Parathyroid adenoma (tissue), 2 donors: Measurements from ENCODE around the gene SBNO2.

Source experiments
- H2AFZ ChIP-seq: fragments of 300-600 bp; sonication (generic); one replicate; pipeline ENCODE4 v1.7.0; 2017; ENCODE audit warnings: antibody characterized with exemption, mild to moderate bottlenecking
- H3K27ac ChIP-seq: fragments of 300-600 bp; sonication (generic); one replicate; pipeline ENCODE4 v1.7.0; 2017
- H3K27me3 ChIP-seq: fragments of 300-600 bp; sonication (generic); one replicate; pipeline ENCODE4 v1.7.0; 2017; ENCODE audit warnings: low read length; ENCODE audit not compliant: control insufficient read depth, insufficient read depth
- H3K36me3 ChIP-seq: fragments of 300-600 bp; sonication (generic); one replicate; pipeline ENCODE4 v1.7.0; 2017; ENCODE audit warnings: low read length; ENCODE audit not compliant: control insufficient read depth, insufficient read depth
- H3K4me1 ChIP-seq: fragments of 300-600 bp; sonication (generic); one replicate; pipeline ENCODE4 v1.7.0; 2017; ENCODE audit warnings: control low read depth
- H3K4me2 ChIP-seq: fragments of 300-600 bp; sonication (generic); one replicate; pipeline ENCODE4 v1.7.0; 2017; ENCODE audit warnings: low read length
- H3K4me3 ChIP-seq: fragments of 300-600 bp; sonication (generic); one replicate; pipeline ENCODE4 v1.7.0; 2017; ENCODE audit warnings: low read depth, low read length
- H3K79me2 ChIP-seq: fragments of 300-600 bp; sonication (generic); one replicate; pipeline ENCODE4 v1.7.0; 2017; ENCODE audit warnings: control low read depth
- H3K9ac ChIP-seq: fragments of 300-600 bp; sonication (generic); one replicate; pipeline ENCODE4 v1.7.0; 2017; ENCODE audit warnings: mild to moderate bottlenecking
- H3K9me3 ChIP-seq: fragments of 300-600 bp; sonication (generic); one replicate; pipeline ENCODE4 v1.7.0; 2017; ENCODE audit warnings: low read length; ENCODE audit not compliant: control insufficient read depth
- CTCF ChIP-seq: fragments of 300-600 bp; sonication (generic); IDR thresholded peaks from one replicate; pipeline ENCODE4 v1.7.0; 2017; ENCODE audit warnings: antibody characterized with exemption, mild to moderate bottlenecking
- donor health status: primary hyperparathyroidism.

Gene SBNO2

GRCh38 chr19:1133471-1133929 lies 40.6 kb downstream of the SBNO2 start:
- H3K36me3 ChIP-seq: no peaks in the 10 kb centered on the region
- peaks cover 12% of the 10 kb centered on the region for H3K79me2 ChIP-seq
- no peaks in the 10 kb centered on the region for H3K9me3 ChIP-seq
- no peak for TF ChIP-seq CTCF
- H3K4me3 ChIP-seq: no peak overlapping the region
- H3K27ac ChIP-seq: peak overlapping the region; percentile 78
- H3K4me1 ChIP-seq: no peaks in the 10 kb centered on the region
- H3K4me2 ChIP-seq: no peak overlapping the region
- H3K27me3 ChIP-seq: no peaks in the 10 kb centered on the region
- no peak overlapping the region for H2AFZ ChIP-seq
- no peak overlapping the region for H3K9ac ChIP-seq

- no peak for TF ChIP-seq CTCF
- H3K4me1 ChIP-seq: no peaks in the 10 kb centered on the region
- H3K4me3 ChIP-seq: no peak overlapping the region
Measured at GRCh38 chr19:1132552-1133383, 41.3 kb downstream of the SBNO2 start.

GRCh38 chr19:1131718-1132551 lies 42.1 kb downstream of the SBNO2 start:
- Histone ChIP-seq H2AFZ (no peak overlapping the region), H3K9me3 (no peaks in the 10 kb centered on the region), H3K27me3 (no peaks in the 10 kb centered on the region), H3K4me3 (peak overlapping the region; percentile 50), H3K9ac (no peak overlapping the region), H3K4me2 (peak overlapping the region; percentile 47), H3K4me1 (no peaks in the 10 kb centered on the region), H3K27ac (peak overlapping the region; percentile 78), H3K36me3 (no peaks in the 10 kb centered on the region), H3K79me2 (peaks cover 15% of the 10 kb centered on the region)
- TF ChIP-seq CTCF: no peak

More at GRCh38 chr19:1132552-1133383, 41.3 kb downstream of the SBNO2 start:
- H3K27me3 ChIP-seq: no peaks in the 10 kb centered on the region
- no peak overlapping the region for H3K4me2 ChIP-seq
- peak overlapping the region; percentile 78 for H3K27ac ChIP-seq
- no peak overlapping the region for H3K9ac ChIP-seq
- no peaks in the 10 kb centered on the region for H3K9me3 ChIP-seq
- H3K36me3 ChIP-seq: no peaks in the 10 kb centered on the region
- peaks cover 15% of the 10 kb centered on the region for H3K79me2 ChIP-seq
- no peak overlapping the region for H2AFZ ChIP-seq

- no peaks in the 10 kb centered on the region for H3K36me3 ChIP-seq
- peak overlapping the region; percentile 78 for H3K27ac ChIP-seq
- peak overlapping the region; percentile 22 for H3K4me3 ChIP-seq
- H3K27me3 ChIP-seq: no peaks in the 10 kb centered on the region
- H3K79me2 ChIP-seq: peaks cover 15% of the 10 kb centered on the region
- no peaks in the 10 kb centered on the region for H3K4me1 ChIP-seq
- H2AFZ ChIP-seq: no peak overlapping the region
- no peaks in the 10 kb centered on the region for H3K9me3 ChIP-seq
- H3K4me2 ChIP-seq: peak overlapping the region; percentile 47
- TF ChIP-seq CTCF: no peak
- no peak overlapping the region for H3K9ac ChIP-seq
Measured at GRCh38 chr19:1130771-1131717, 43.0 kb downstream of the SBNO2 start.
